Measurements from ENCODE around the gene MYL4.
"Not testable (repeated sequence)": the region's sequence is repeated elsewhere in the genome, so short reads cannot be mapped to it uniquely, and the experiment has no call there.

- TF ChIP-seq EZH2 (IDR thresholded peaks at IDR 0.05; ENCODE audit: borderline replicate concordance, low read length); CTCF (IDR thresholded peaks at IDR 0.05; ENCODE audit: low read length): not testable (repeated sequence)
These were observed 8.1 kb downstream of the MYL4 start for GRCh38 chr17:47217279-47217678.
